H9 (cell line): ENCODE results near the gene RABGAP1L. TPM values are rescaled to one million over a fixed set of nuclear protein-coding genes. Genes with fewer than 3 reads are reported as not detected.

ENCODE experiments used
- DNase-seq: peaks from one replicate; pipeline ENCODE4 v3.0.0-alpha.2; 2017
- H2AFZ ChIP-seq: one replicate; pipeline ENCODE4 v1.6.1; 2013; ENCODE audit warnings: mild to moderate bottlenecking, low read length, control low read depth, moderate library complexity
- H2AK5ac ChIP-seq: 2 replicates; pipeline ENCODE4 v1.6.1; 2013; ENCODE audit warnings: low read length, control low read depth, mixed read lengths; ENCODE audit not compliant: insufficient read length
- H2BK120ac ChIP-seq: one replicate; pipeline ENCODE4 v1.6.1; 2013; ENCODE audit warnings: low read depth, mild to moderate bottlenecking, low read length, control low read depth, inconsistent platforms; ENCODE audit not compliant: poor library complexity, severe bottlenecking
- H2BK12ac ChIP-seq: 2 replicates; pipeline ENCODE4 v1.6.1; 2013; ENCODE audit warnings: low read length, control low read depth, mixed read lengths, low read depth; ENCODE audit not compliant: insufficient read length
- H2BK15ac ChIP-seq: 2 replicates; pipeline ENCODE4 v1.6.1; 2013; ENCODE audit warnings: low read depth, low read length, control low read depth
- H2BK20ac ChIP-seq: one replicate; pipeline ENCODE4 v1.6.1; 2013; ENCODE audit warnings: low read depth, mild to moderate bottlenecking, low read length, control low read depth, inconsistent platforms; ENCODE audit not compliant: poor library complexity, severe bottlenecking
- H2BK5ac ChIP-seq: 2 replicates; pipeline ENCODE4 v1.6.1; 2013; ENCODE audit warnings: low read length, control low read depth, mixed read lengths; ENCODE audit not compliant: insufficient read length
- H3K14ac ChIP-seq: 2 replicates; pipeline ENCODE4 v1.6.1; 2013; ENCODE audit warnings: low read length, control low read depth; ENCODE audit not compliant: insufficient read depth
- H3K18ac ChIP-seq: 2 replicates; pipeline ENCODE4 v1.6.1; 2013; ENCODE audit warnings: low read depth, mild to moderate bottlenecking, mixed read lengths, low read length, control low read depth; ENCODE audit not compliant: insufficient read length
- H3K23ac ChIP-seq: 2 replicates; pipeline ENCODE4 v1.6.1; 2013; ENCODE audit warnings: low read length, control low read depth, mixed read lengths, low read depth; ENCODE audit not compliant: insufficient read length
- H3K23me2 ChIP-seq: 2 replicates; pipeline ENCODE4 v1.6.1; 2013; ENCODE audit warnings: low read depth, mild to moderate bottlenecking, mixed read lengths, low read length, control low read depth; ENCODE audit not compliant: insufficient read length, poor library complexity, severe bottlenecking
- H3K27ac ChIP-seq: 2 replicates; pipeline ENCODE4 v1.5.1; 2013; ENCODE audit warnings: low read length, control low read depth, mixed read lengths, low read depth; ENCODE audit not compliant: insufficient read length
- H3K27me3 ChIP-seq: 2 replicates; pipeline ENCODE4 v1.6.1; 2013; ENCODE audit warnings: low read length, control low read depth, inconsistent platforms; ENCODE audit not compliant: insufficient read depth
- H3K4ac ChIP-seq: 2 replicates; pipeline ENCODE4 v1.6.1; 2013; ENCODE audit warnings: low read depth, mild to moderate bottlenecking, control low read depth, inconsistent platforms, low read length, moderate library complexity
- H3K4me1 ChIP-seq: 2 replicates; pipeline ENCODE4 v1.6.1; 2013; ENCODE audit warnings: low read length, control low read depth, inconsistent platforms; ENCODE audit not compliant: insufficient read depth
- H3K4me2 ChIP-seq: 2 replicates; pipeline ENCODE4 v1.6.1; 2013; ENCODE audit warnings: low read length, control low read depth, mixed read lengths; ENCODE audit not compliant: insufficient read length, insufficient read depth
- H3K56ac ChIP-seq: 2 replicates; pipeline ENCODE4 v1.6.1; 2013; ENCODE audit warnings: low read depth, mild to moderate bottlenecking, mixed read lengths, low read length, control low read depth; ENCODE audit not compliant: insufficient read length
- H3K79me1 ChIP-seq: 2 replicates; pipeline ENCODE4 v1.6.1; 2013; ENCODE audit warnings: low read depth, mild to moderate bottlenecking, moderate library complexity, low read length, control low read depth, inconsistent platforms; ENCODE audit not compliant: insufficient read depth, poor library complexity, severe bottlenecking
- H3K79me2 ChIP-seq: 2 replicates; pipeline ENCODE4 v1.6.1; 2013; ENCODE audit warnings: low read length, control low read depth, inconsistent platforms; ENCODE audit not compliant: insufficient read depth
- H3K9ac ChIP-seq: 2 replicates; pipeline ENCODE4 v1.6.1; 2013; ENCODE audit warnings: low read length, control low read depth, mixed read lengths; ENCODE audit not compliant: insufficient read length; ENCODE audit errors: extremely low read depth
- H3K9me3 ChIP-seq: one replicate; pipeline ENCODE4 v1.6.1; 2013; ENCODE audit warnings: low read depth, low read length, inconsistent platforms; ENCODE audit not compliant: control insufficient read depth
- H3T11ph ChIP-seq: one replicate; pipeline ENCODE4 v1.6.1; 2013; ENCODE audit warnings: mild to moderate bottlenecking, low read length, control low read depth, inconsistent platforms
- H4K20me1 ChIP-seq: one replicate; pipeline ENCODE4 v1.6.1; 2013; ENCODE audit not compliant: control insufficient read depth, insufficient read length, insufficient read depth
- H4K5ac ChIP-seq: 2 replicates; pipeline ENCODE4 v1.6.1; 2013; ENCODE audit warnings: low read depth, mild to moderate bottlenecking, mixed read lengths, low read length, control low read depth; ENCODE audit not compliant: insufficient read length
- H4K8ac ChIP-seq: replicated peaks from 2 replicates; pipeline ENCODE4 v1.6.1; 2013; ENCODE audit warnings: low read length, control low read depth, mixed read lengths, low read depth; ENCODE audit not compliant: insufficient read length
- H4K91ac ChIP-seq: 2 replicates; pipeline ENCODE4 v1.6.1; 2013; ENCODE audit warnings: low read depth, mild to moderate bottlenecking, moderate library complexity, mixed read lengths, low read length, control low read depth; ENCODE audit not compliant: insufficient read length
- H3K27ac Mint-ChIP-seq, 3 experiments: 2 replicates in 2 of 3; 3 replicates in 1 of 3; pipeline ENCODE4 v1.8.0; 2020 to 2021; ENCODE audit warnings: mixed read lengths in 3 of 3, mild to moderate bottlenecking in 1 of 3, moderate library complexity in 1 of 3
- H3K27me3 Mint-ChIP-seq: 2 replicates; pipeline ENCODE4 v1.8.0; 2021; ENCODE audit warnings: low read depth, mild to moderate bottlenecking, moderate library complexity, mixed read lengths
- H3K36me3 Mint-ChIP-seq, 3 experiments: 2 replicates in 2 of 3; 3 replicates in 1 of 3; pipeline ENCODE4 v1.8.0; 2020 to 2021; ENCODE audit warnings: low read depth in 3 of 3, mixed read lengths in 3 of 3; ENCODE audit not compliant: insufficient read depth in 1 of 3
- H3K4me1 Mint-ChIP-seq, 2 experiments: 2 replicates each; pipeline ENCODE4 v1.8.0; 2020; ENCODE audit warnings: mixed read lengths in 2 of 2
- H3K4me3 Mint-ChIP-seq, 2 experiments: 2 replicates in 1 of 2; 3 replicates in 1 of 2; pipeline ENCODE4 v1.8.0; 2020 to 2021; ENCODE audit warnings: mild to moderate bottlenecking in 2 of 2, mixed read lengths in 2 of 2, moderate library complexity in 1 of 2
- H3K9me3 Mint-ChIP-seq, 2 experiments: 2 replicates in 1 of 2; 3 replicates in 1 of 2; pipeline ENCODE4 v1.8.0; 2020; ENCODE audit warnings: mild to moderate bottlenecking in 2 of 2, mixed read lengths in 2 of 2, moderate library complexity in 1 of 2
- CTCF ChIP-seq: fragments of 200-600 bp; sonication (generic); conservative IDR thresholded peaks from 3 replicates; pipeline ENCODE4 v1.8.0; 2021; ENCODE audit warnings: antibody characterized with exemption, mild to moderate bottlenecking
- WGBS: extraction: QIAGEN DNeasy Blood & Tissue Kit; methylation state at CpG from one replicate; pipeline ENCODE4 v1.1.7; 2013; ENCODE audit warnings: missing lambda C conversion rate, low lambda C conversion rate, mixed read lengths; ENCODE audit not compliant: insufficient read length; ENCODE audit errors: extremely low coverage; 5-methylcytosine and 5-hydroxymethylcytosine counted together
- total RNA-seq: library from RNA; stranded (reverse); gene quantifications from 2 replicates; pipeline ENCODE4 v1.2.1, GENCODE V29; 2021

Gene RABGAP1L
- total RNA-seq, 1 experiment from 2014 or later: 147 TPM

- H3K4me2 ChIP-seq: peak overlapping the region; percentile 87
- no peak overlapping the region for H2AK5ac ChIP-seq
- no peak overlapping the region for H3K4ac ChIP-seq
- H2BK12ac ChIP-seq: no peak overlapping the region
- no peak overlapping the region for H2BK20ac ChIP-seq
- no peaks in the 10 kb centered on the region for H4K20me1 ChIP-seq
- Mint-ChIP-seq H3K36me3 (no peaks in the 10 kb centered on the region), H3K9me3 (no peaks in the 10 kb centered on the region), H3K4me1 (peaks cover 20 to 27% of the 10 kb centered on the region in 2 experiments), H3K27ac (no peak overlapping the region), H3K27me3 (peaks cover 1% of the 10 kb centered on the region), H3K4me3 (peak overlapping the region; percentile 84 to 99)
- H3K18ac ChIP-seq: no peak overlapping the region
- no peak overlapping the region for H2BK15ac ChIP-seq
- no peak overlapping the region for H2BK120ac ChIP-seq
- H3K79me1 ChIP-seq: no peaks in the 10 kb centered on the region
- no peak overlapping the region for H3K9ac ChIP-seq
- H3K27ac ChIP-seq: no peak overlapping the region
- H2BK5ac ChIP-seq: no peak overlapping the region
- no peaks in the 10 kb centered on the region for H3K9me3 ChIP-seq
- no peak overlapping the region for H3K56ac ChIP-seq
- H3K14ac ChIP-seq: no peak overlapping the region
- 0 out of 2 replicates have a peak, but pooled peaks cover 4% of the 10 kb centered on the region for H3K4me1 ChIP-seq
- H3K23me2 ChIP-seq: peaks cover 4% of the 10 kb centered on the region
- no peak overlapping the region for H2AFZ ChIP-seq
- no peaks in the 10 kb centered on the region for H3K27me3 ChIP-seq
- H3K23ac ChIP-seq: no peak overlapping the region
- H4K8ac ChIP-seq: no peak overlapping the region
- no peak overlapping the region for H3T11ph ChIP-seq
- WGBS: no CpG with 5 or more reads among the region's 5 CpGs
- H4K91ac ChIP-seq: no peak overlapping the region
- H3K79me2 ChIP-seq: no peaks in the 10 kb centered on the region
- no peak for TF ChIP-seq CTCF
- H4K5ac ChIP-seq: no peak overlapping the region
- DNase-seq: no peak
These were observed 1.3 kb downstream of the RABGAP1L start for GRCh38 chr1:174160603-174161002.
